NCI-H128 (cell line): ENCODE results near the gene TNP1.

Experiments
- DNase-seq: peaks from one replicate; lab custom pipeline; 2025; ENCODE audit not compliant: unreplicated experiment; lab: John Stamatoyannopoulos, UW

Gene TNP1

DNA sequence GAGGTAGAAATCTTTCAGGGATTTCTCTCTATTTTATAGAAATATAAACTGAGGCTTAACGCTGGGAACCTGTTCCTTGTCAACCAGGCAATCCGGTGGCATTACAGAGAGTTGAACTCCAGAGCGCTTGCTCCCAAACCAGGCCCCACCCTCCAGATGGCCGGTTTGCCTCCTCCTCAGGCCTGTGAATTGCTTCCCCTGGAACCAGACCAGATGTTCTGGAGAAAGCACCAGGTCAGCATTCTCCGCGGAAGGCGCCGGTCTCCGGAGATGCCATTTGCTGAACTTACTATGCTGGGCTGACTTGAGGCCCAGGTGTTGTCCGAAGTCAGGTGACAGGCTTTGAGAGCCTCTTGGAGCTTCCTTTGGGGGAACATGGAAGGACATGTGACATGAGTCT is 17.2 kb downstream of the TNP1 start:
- DNase-seq = no peak

GRCh38 chr2:216839688-216840087 is 20.2 kb downstream of the TNP1 start:
- DNase-seq = no peak

- DNase-seq = no peak
Observed at GRCh38 chr2:216838151-216838550, 21.7 kb downstream of the TNP1 start.

GRCh38 chr2:216837740-216838139 is 22.1 kb downstream of the TNP1 start:
- no peak for DNase-seq

DNA sequence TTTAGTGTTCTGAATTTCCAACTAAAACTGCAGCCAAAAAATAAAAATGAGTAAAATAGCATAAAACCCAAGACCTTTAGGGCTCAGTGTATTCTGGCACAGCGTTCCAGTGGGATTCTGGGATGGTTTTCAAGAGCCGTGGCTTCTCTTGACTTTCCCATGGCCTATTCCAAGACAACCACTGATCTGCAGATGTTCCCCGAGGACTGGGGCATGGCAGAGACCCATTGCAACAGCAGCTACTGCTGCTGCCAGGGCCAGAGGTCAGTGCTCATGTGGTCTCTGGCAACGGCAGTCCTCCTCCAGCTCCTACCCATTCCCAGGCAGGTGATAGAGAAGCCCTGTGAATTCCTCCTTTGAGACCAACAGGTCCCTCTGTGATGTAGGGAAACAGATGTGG is 26.8 kb downstream of the TNP1 start:
- DNase-seq = no peak

GRCh38 chr2:216830346-216830745 is 29.5 kb downstream of the TNP1 start:
- DNase-seq = no peak

DNA sequence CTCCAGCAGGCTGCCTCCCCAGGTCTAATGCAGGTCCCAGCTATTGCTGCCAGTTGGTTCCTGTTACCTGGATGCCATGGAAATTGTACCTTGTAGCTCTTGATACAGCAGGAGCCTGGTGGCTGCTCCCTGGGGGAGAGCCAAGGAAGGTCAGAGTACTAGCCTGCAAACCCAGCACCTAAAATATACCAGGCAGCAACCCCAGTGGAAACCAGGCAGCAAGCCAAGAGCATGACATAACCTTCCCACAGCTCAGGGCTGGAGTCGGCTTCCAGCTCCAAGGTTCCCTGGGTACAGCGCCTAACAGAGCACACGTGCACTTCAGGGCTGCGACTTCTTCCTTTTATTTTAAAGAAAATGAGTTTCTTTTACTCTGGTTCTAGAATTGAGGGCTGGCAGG is 30.3 kb downstream of the TNP1 start:
- no peak for DNase-seq

DNA sequence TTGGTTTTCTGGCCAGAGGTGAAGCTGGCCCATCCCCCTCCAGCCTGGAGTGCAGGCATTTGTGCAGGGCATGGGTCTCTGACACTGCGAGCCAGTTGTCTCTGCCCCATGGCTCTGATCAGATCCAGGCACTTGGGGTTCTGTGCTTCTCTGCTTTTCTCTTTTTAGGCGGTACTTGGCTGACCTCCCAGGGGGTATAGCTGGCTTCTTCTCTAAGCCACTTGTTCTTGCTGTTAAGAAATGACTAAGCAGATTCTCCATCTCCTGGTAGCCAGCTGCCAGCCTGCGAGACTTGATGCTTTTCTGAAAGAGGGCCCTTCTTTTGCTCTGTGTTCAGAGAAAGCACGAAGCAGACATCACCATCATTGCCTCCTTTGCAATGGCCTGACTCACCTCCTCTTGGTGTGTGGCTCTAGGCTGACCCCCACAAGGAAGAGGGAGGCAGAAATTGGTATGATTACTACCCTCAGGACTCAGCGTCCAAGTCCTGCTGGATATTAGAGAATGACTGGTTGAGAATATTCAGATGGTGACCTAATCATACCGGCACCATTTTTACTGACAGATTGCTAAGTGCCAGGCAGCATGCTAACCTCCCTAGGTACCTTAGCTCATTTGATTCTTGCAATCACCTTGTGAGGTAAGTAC is 32.7 kb downstream of the TNP1 start:
- DNase-seq = no peak

GRCh38 chr2:216822470-216822869 is 37.4 kb downstream of the TNP1 start:
- no peak for DNase-seq

GRCh38 chr2:216820709-216821108 is 39.2 kb downstream of the TNP1 start:
- no peak for DNase-seq

DNA sequence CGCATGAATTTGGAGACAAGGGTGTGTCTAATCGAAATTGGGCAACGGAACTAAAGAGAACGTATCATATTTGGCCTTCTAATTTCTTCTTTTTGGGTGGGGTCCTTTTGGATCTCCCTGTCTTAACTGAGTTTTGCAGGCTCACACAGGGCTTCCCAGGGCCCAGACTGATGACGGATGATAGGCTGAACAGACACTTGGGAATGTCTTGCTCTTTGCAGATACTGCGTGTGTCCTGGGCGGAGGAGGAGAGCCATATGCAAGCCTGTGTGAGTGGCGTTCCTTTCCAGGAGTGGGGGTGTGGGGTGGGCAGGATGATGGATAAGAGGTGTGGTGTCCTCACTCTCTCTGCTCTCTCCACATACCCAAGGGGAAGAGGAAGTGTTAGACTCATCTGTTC is 40.1 kb downstream of the TNP1 start:
- DNase-seq = no peak

DNA sequence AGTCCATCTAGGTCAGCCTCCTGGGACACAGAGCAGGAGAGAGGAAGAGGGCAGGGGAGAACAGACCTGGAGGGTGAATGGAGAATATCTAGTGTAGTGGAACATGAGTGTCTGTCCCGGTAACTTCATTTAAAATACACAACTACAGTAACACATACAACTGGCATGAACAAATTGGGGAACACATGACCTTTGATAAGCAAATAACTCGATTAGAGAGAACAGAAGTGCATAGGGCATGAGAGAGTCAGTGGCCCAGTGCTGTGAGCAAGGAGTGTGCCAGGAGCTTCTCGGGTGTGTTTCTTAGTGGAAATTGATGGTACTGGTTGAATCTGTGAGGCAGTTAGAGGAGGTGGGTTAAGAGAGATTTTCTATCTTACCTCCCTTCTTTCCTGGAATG is 40.8 kb downstream of the TNP1 start:
- DNase-seq = no peak

- DNase-seq = no peak
Observed at GRCh38 chr2:216810399-216811160, 49.3 kb downstream of the TNP1 start.
